ENCODE results near the gene SNX6. TPM values are rescaled to one million over a fixed set of nuclear protein-coding genes. Genes with fewer than 3 reads are reported as not detected.

SNX6 gene
- total and polyA plus RNA-seq, 10 of the 15 experiments (the other 5 are each of a cell fraction or from before 2014, with no cell fraction given) = 34.4 to 107 (median 71.7) TPM

- peak; percentile 42; the same call in 1 of the 2 replicates for TF ChIP-seq SPI1 (IDR thresholded peaks at IDR 0.05; ENCODE audit: borderline replicate concordance, insufficient read depth, low read depth, low read length)
- TF ChIP-seq MTA2 (IDR thresholded peaks at IDR 0.05; ENCODE audit: low read depth) = no peak
- no peak for TF ChIP-seq MXI1 (IDR thresholded peaks at IDR 0.05; ENCODE audit: low read depth, low read length)
- no peak for TF ChIP-seq ZBTB11 (CRISPR knock-in tag; IDR thresholded peaks at IDR 0.05)
- no peak for TF ChIP-seq MAX (IDR thresholded peaks at IDR 0.05; ENCODE audit: low read depth, low read length)
- 0 out of 2 replicates have a peak, but pooled peaks have one; percentile 10 for TF ChIP-seq NBN (IDR thresholded peaks at IDR 0.05)
- TF ChIP-seq ZBTB4 (CRISPR knock-in tag; IDR thresholded peaks at IDR 0.05) = 0 out of 2 replicates have a peak, but pooled peaks have one; percentile 37
- TF ChIP-seq RUNX3 (IDR thresholded peaks at IDR 0.05; ENCODE audit: low read length) = no peak
- no peak for TF ChIP-seq ELK1 (IDR thresholded peaks at IDR 0.05; ENCODE audit: low read depth, low read length)
- no peak; the same call in 1 of the 2 replicates for TF ChIP-seq HDGF (IDR thresholded peaks at IDR 0.05)
- no peak for TF ChIP-seq RAD51 (IDR thresholded peaks at IDR 0.05)
- TF ChIP-seq ZNF592 (IDR thresholded peaks at IDR 0.05) = peak; percentile 47; the same call in 1 of the 2 replicates
- no peak for TF ChIP-seq RELA (IDR thresholded peaks at IDR 0.05; ENCODE audit: borderline replicate concordance, partially characterized antibody)
- no peak for TF ChIP-seq RELB (IDR thresholded peaks at IDR 0.05; ENCODE audit: low read depth)
Measured at GRCh38 chr14:34629657-34630529, at the start of gene SNX6 (continued).
